H1 (cell line): ENCODE measurements around the gene SNAPC2. TPM values are rescaled to one million over a fixed set of nuclear protein-coding genes. Genes with fewer than 3 reads are reported as not detected.

ENCODE experiments used
- CBX5 ChIP-seq: fragments of 300-800, 300-1000 bp; sonication (generic); IDR thresholded peaks from 2 replicates; pipeline ENCODE4 v1.7.1; 2016; ENCODE audit warnings: antibody characterized with exemption, low read length, low read depth
- CHD7 ChIP-seq: fragments of 300-600 bp; sonication (generic); IDR thresholded peaks from 2 replicates; pipeline ENCODE4 v1.7.1; 2012; ENCODE audit warnings: low read length, moderate library complexity, mild to moderate bottlenecking, inconsistent platforms; ENCODE audit not compliant: insufficient replicate concordance
- GTF2F1 ChIP-seq: IDR thresholded peaks from 2 replicates; pipeline ENCODE4 v1.6.1; 2012; ENCODE audit warnings: low read depth, low read length, improper control_type of control experiment, borderline replicate concordance
- JUND ChIP-seq: IDR thresholded peaks from 2 replicates; pipeline ENCODE4 v1.6.1; 2011; ENCODE audit warnings: mild to moderate bottlenecking, improper control_type of control experiment, low read length
- MAFK ChIP-seq: IDR thresholded peaks from 2 replicates; pipeline ENCODE4 v1.6.1; 2012; ENCODE audit warnings: low read depth, mild to moderate bottlenecking, improper control_type of control experiment, low read length
- NANOG ChIP-seq: IDR thresholded peaks from 2 replicates; pipeline ENCODE4 v1.6.1; 2011; ENCODE audit warnings: low read length, low read depth, mild to moderate bottlenecking, inconsistent platforms; ENCODE audit not compliant: insufficient read depth, poor library complexity, severe bottlenecking
- USF2 ChIP-seq: IDR thresholded peaks from 2 replicates; pipeline ENCODE4 v1.6.1; 2011; ENCODE audit warnings: low read length, improper control_type of control experiment
- polyA plus RNA-seq, 7 experiments: library from polyadenylated mRNA; depleted of rRNA in 3 of 7; stranded (reverse) in 5 of 7; unstranded in 2 of 7; fragments of >200 nt in 5 of 7; fragments of 200-250 nt in 2 of 7; gene quantifications; 1 replicate in 5 of 7; 2 replicates in 1 of 7; 4 replicates in 1 of 7; pipeline versions ENCODE4 v1.2.1 to v1.2.3, GENCODE V29; 2011 to 2013; ENCODE audit warnings: missing spikeins in 2 of 7, mixed read lengths in 2 of 7
- total RNA-seq: library from RNA; stranded (reverse); fragmentation: NEBNext Ultra II Directional; extraction: Animal tissue kit (Norgen Biotek cat#: 25700); gene quantifications from 2 replicates; pipeline ENCODE4 v1.2.1, GENCODE V29; 2021
- TF ChIP-seq, protein P1 (sequence below): IDR thresholded peaks from 2 replicates; pipeline ENCODE4 v1.6.1; 2011; ENCODE audit warnings: low read depth, mild to moderate bottlenecking, low read length; ENCODE audit not compliant: insufficient read depth

Gene SNAPC2
- total and polyA plus RNA-seq, 2 of the 8 experiments (the other 6 are each of a cell fraction or from before 2014, with no cell fraction given): 18.2 to 20.3 TPM

- TF ChIP-seq USF2: no peak
- TF ChIP-seq MAFK: no peak
- TF ChIP-seq GTF2F1: no peak
- TF ChIP-seq NANOG: no peak
- no peak for TF ChIP-seq CBX5
- TF ChIP-seq, protein P1, sequence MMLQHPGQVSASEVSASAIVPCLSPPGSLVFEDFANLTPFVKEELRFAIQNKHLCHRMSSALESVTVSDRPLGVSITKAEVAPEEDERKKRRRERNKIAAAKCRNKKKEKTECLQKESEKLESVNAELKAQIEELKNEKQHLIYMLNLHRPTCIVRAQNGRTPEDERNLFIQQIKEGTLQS: no peak
- no peak for TF ChIP-seq CHD7
- TF ChIP-seq JUND: no peak
Observed at GRCh38 chr19:7917267-7918061, 2.7 kb upstream of the SNAPC2 start (continued).
